Suprapubic skin (tissue), 4 donors: ENCODE results near the gene TTC28.

ENCODE experiments used
- POLR2A ChIP-seq, 2 donors: fragments of 450-650 bp; IDR thresholded peaks; one replicate each; pipeline ENCODE4 v1.6.1; 2017; ENCODE audit warnings: antibody characterized with exemption in 2 of 2, mild to moderate bottlenecking in 2 of 2, moderate library complexity in 2 of 2
- POLR2AphosphoS5 ChIP-seq, 3 donors: sonication (generic); formaldehyde crosslinking; IDR thresholded peaks; one replicate each; pipeline ENCODE4 v1.6.1; 2017; ENCODE audit warnings: antibody characterized with exemption in 3 of 3

DNA sequence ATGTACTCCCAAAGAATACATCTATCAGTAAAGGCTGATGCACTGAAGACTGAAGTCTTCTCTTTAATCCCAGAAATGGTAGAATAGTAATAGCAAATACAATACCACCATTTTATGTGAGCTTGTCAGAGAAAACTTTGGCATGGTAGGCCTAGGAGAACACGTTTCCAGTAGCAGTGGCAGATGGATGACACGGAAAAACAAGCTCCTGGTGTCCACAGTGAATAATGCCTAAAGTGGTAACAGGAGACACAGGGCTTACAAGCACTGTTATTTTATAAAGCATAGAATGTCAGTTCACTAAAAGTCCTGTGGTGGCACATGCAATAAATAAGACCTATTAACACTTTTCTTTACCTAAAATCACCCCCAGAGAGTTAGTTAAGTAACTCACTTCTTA, 277.6 kb downstream of the TTC28 start:
- TF ChIP-seq POLR2A (IDR thresholded peaks at IDR 0.05) (no peak), POLR2AphosphoS5 (IDR thresholded peaks at IDR 0.05) (no peak)
